Measurements from ENCODE around the gene DNAJA4.

Gene DNAJA4

GRCh38 chr15:78284758-78285157 is 20.4 kb downstream of the DNAJA4 start:
- no peak for FAIRE-seq

DNA sequence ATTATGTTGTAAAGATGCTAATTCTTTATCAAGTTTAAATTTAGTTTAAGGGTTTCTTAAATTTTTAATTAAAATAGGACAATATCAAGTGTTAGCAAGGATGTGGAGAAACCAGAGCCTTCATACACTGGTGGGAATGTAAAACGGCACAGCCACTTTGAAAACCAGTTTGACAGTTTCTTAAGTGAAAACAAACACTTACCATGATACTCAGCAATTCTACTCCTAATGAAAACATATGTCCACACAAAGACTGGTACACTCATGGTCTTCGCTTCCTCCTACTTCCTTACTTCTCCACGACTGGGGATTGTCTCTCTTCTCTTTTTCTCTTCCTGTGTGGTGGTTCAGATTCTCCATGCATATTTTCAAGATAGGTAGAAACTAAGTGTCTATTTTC is 25.9 kb downstream of the DNAJA4 start:
- no peak for FAIRE-seq

- FAIRE-seq: no peak
Observed at GRCh38 chr15:78291052-78291451, 26.7 kb downstream of the DNAJA4 start.

DNA sequence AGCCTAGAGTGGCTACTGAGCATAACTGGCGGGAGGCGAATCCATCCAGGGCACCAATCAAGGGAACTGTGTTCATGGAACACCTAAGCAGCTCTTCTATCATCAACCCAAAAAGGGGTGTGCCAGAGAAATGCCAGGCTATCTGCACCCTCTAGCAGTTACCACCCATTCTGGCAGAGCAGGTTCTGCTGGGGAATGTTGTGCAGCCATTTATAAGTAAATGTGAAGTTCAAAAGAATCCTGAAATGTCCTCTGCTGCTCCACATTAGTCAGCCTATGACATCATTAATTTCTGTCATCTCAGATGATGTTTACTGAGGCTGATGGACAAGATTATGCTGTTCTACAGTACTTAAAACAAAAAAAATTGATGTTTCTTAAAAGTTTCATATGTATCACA is 27.3 kb downstream of the DNAJA4 start:
- FAIRE-seq: no peak

- FAIRE-seq: no peak
Observed at GRCh38 chr15:78292219-78292618, 27.9 kb downstream of the DNAJA4 start.

GRCh38 chr15:78299101-78299930 is 35.0 kb downstream of the DNAJA4 start, which contains the start of gene SKIC8:
Gene SKIC8, minus strand, starts transcription at chr15:78299609. Its CDS starts 3,923 bp downstream, at chr15:78295686.
- peak; percentile 93 for FAIRE-seq

- FAIRE-seq: no peak
Observed at GRCh38 chr15:78301326-78301725, 37.0 kb downstream of the DNAJA4 start.

DNA sequence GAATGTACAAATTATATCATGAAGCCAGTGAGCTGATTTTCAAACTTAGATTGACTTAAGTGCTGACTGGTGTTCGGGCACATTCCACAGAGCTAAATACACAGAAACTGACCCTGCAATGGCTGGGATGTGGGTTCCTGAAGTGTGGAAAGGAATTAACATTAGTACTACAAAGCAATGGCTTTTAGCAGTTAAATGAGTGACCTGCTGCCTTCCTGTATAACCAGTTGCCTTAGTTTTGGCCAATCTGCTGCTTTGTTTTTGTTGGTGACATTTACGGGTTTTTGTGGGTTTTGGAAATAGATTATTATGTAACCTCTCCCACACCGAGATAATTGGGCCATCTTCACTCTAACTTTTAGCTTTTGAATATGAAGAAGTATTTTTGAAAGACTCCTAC is 37.5 kb downstream of the DNAJA4 start:
- peak; percentile 94 for FAIRE-seq

DNA sequence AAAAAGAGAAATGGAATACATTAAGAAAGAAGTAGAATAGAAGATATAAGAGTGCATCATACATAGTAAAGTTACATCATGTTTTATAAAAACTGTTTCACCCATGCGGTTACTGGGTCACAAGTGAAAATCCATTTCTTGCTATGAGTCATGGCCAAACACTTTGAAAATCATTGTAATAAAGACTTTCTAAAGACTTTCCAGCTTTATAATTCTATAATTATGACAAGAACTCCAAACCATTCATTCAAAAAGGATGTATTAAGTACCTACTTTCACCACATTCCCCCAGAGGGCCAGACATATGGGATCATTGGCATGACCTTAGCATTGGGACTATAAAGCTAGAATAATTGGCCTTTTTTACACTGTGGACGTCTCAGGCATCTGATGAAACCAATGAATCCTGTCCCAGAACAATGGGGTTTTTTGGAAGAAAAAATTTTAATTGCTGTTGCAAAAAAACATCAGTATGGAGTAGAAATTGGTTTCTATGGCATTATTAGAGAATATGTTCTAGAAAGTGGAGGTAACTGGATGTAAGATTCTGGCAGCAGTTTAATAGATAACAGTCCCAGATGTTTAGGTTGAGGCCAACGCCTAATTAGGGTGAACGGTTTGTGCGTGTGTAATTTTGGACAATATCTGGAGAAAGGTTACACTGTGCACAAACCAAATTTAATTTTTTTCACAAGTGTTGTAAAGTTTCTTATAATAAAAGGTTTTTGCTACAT is 38.4 kb downstream of the DNAJA4 start:
- peak; percentile 94 for FAIRE-seq

DNA sequence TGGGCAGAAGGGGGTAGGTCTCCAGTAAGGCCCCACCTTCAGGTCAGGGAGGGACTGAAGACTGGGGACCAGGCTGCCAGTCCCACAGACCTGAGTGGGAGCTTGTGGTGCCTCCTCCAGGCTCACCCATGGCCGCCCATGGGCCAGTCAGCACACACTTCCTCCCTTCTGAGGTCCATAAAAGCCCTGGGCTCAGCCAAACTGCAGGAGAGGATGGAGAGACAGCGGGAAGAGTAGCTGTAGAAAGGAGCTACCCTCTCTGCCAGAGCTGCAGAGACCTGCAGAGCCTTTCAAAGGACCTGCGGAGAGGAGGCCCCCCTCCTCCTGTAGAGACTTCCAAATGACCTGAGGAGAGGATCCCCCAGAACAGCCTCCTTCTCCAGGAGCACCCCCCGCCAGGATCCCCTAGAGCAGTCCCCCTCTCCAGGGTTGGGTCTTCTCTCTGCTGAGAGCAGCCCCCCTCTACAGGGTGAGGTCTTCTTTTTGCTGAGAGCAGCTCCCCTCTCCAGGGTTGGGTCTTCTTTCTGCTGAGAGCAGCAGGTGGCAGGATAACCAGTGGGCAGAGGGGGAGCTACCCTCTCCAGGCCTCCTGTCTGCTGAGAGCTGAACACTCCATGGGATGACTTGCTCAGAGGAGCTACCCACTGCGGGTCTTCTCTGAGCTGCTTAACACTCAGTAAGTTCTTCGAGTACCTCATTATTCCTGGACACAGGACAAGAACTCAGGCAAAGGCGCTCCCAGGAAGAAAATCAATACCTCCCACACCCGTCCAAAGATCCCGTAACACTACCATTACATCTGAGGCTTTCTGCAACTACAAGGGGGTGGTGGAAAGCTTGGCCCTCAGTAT is 40.1 kb downstream of the DNAJA4 start:
- FAIRE-seq: peak; percentile 89

DNA sequence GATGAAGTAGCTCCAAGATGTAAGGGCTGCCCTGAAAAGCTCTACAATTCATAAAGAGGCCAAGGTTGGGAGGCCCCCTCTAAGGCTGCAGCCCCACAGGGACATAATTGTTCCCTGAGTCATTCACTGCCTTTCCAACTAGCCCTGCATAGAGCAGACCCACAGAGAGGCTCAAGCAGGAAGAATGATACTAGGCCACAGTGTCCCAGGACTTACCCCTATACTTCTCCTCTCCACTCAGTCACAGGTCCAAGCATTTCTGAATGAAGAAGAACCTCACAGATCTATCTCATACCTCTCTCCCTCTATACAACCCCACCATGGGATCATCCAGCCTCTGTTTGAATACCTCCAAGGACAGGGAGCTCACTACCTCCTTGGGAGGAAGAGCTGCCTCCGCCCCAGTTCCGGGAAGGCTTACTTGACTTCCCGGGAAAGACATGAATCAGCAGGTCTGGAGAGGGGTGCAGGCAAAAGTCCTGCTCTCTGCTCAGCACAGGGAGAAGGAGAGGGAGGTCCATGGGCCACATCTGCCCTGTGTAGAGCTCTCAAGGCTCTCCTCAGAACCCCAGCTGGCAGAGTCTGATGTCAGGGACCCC is 41.9 kb downstream of the DNAJA4 start:
- FAIRE-seq: peak; percentile 98

- FAIRE-seq: no peak
Observed at GRCh38 chr15:78307976-78308375, 43.6 kb downstream of the DNAJA4 start.

- peak; percentile 50 for FAIRE-seq
Observed at GRCh38 chr15:78308422-78309032, 44.2 kb downstream of the DNAJA4 start.

DNA sequence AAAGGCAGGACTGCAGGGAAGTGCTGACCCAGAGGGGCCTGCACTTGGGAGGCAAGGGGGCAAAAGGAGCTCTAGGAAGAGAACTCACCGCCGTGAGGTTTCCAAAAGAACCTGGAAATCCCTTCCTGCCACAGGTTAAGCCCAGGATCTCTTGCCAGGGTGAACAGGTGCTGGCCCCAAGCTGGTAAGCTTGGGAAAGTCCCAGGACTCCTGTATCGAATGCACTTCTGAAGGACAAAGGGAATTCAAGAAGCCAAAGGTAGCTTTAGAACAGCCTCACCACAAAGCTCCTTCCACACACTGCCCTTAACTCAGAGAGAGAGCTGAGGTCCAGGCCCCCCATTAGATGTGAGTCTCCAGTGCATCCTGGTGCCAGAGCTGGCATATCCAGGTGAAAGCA is 46.9 kb downstream of the DNAJA4 start:
- no peak for FAIRE-seq

DNA sequence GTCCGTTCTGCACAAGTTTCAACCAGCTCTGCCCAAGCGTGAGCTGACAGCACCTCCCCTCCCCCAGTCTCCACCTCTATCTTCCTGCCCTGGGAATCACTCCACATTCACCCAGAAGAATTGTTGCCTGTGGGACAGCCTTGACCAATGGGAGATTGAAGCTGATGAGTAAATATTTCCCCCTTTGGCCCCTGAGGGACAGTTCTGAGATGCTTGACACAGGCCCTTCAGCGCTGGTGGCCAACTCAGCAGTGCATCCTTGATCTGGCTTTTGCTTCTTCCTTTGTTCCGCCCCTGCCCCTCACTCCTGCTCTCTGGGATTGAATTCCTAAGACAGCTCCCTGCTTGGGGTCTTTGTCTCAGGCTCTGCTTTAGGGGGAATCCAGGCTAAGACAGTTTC is 48.2 kb downstream of the DNAJA4 start:
- no peak for FAIRE-seq

GRCh38 chr15:78312957-78313356 is 48.6 kb downstream of the DNAJA4 start:
- no peak for FAIRE-seq

GRCh38 chr15:78313383-78313782 is 49.0 kb downstream of the DNAJA4 start:
- no peak for FAIRE-seq

DNA sequence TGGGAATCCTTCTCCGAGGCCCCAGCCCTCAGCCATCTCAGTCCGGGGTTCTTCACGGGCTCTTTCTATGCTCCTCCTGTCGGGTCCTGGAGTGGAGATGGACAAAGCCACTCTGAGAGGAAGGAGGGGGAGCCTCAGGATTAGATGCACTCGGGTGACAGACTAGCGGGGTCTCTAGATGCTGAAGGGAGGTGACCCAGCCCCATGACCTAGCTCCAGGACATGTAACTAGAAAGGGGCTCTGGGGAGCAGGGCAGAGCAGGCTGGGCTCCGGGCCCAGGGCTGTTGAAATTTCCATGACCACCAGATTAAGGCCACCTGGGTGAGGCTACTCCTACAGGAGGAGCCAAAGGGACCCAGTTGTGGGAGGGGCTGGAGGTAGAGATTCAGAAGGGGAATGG is 49.8 kb downstream of the DNAJA4 start:
- FAIRE-seq: no peak

DNA sequence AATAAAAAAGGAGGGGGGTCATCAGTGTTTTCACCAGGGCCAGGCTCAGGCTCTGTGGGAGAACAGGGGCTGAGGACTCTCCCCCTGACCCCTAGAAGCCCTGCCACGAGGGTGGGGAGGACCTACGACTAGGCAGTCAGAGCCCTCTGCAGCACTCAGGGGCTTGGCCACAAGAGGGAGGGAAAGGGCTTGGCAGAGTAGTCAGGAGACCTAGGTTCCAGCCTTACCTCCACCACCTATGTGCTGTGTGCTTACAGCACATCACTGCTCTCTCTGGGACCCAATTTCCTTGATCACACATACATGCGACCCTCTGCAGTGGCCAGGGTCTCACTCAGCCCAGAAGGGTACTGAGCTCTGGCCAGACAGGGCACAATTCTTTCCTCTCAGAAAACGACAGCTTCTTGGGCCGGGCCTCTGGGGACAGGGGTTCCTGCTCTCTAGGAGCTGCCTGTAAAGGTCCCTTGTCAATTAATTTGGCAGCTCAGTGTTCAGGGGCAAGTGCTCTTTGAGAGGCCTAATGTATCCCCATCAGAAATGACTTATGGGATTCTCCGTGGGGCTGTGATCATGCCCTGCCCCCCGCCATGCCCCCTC is 51.4 kb downstream of the DNAJA4 start:
- FAIRE-seq: no peak

GRCh38 chr15:78316283-78317083 is 52.1 kb downstream of the DNAJA4 start:
- no peak for FAIRE-seq

All from G401.6 (cell line).